LNCAP (cell line): ENCODE measurements around the gene IRGQ.

Experiments used
- CTCF ChIP-seq: fragments of 450-650 bp; IDR thresholded peaks from 2 replicates; pipeline ENCODE4 v1.5.1; 2017; ENCODE audit warnings: mild to moderate bottlenecking

Gene IRGQ

GRCh38 chr19:43622956-43623355, 27.0 kb upstream of the IRGQ start:
- no peak for TF ChIP-seq CTCF

- TF ChIP-seq CTCF, result no peak
Measured at GRCh38 chr19:43622070-43622469, 26.1 kb upstream of the IRGQ start.

GRCh38 chr19:43620061-43621001, 24.4 kb upstream of the IRGQ start:
- TF ChIP-seq CTCF, result no peak

GRCh38 chr19:43619262-43620060, 23.5 kb upstream of the IRGQ start, which contains the start of gene ZNF428:
TSS of gene ZNF428 (minus strand) at chr19:43619629. CDS start at chr19:43614304, 5,325 bp downstream.
- no peak for TF ChIP-seq CTCF

- no peak for TF ChIP-seq CTCF
Measured at GRCh38 chr19:43618921-43619261, 23.0 kb upstream of the IRGQ start.

GRCh38 chr19:43616954-43617353, 21.0 kb upstream of the IRGQ start:
- TF ChIP-seq CTCF, result no peak

GRCh38 chr19:43616306-43616705, 20.4 kb upstream of the IRGQ start:
- TF ChIP-seq CTCF, result no peak
